Tibial nerve (tissue), 4 donors: ENCODE data around the gene LRRC27. TPM values are rescaled to one million over a fixed set of nuclear protein-coding genes. Genes with fewer than 3 reads are reported as not detected.

Experiments
- DNase-seq, 2 donors: peaks; one replicate each; pipeline ENCODE4 v3.0.0-alpha.2; 2019; ENCODE audit warnings: low spot score in 2 of 2
- H3K27ac ChIP-seq, 4 donors: fragments of 200-600 bp; sonication (generic) in 3 of 4; one replicate each; pipeline ENCODE4 v1.5.1; 2017 to 2019; ENCODE audit warnings: mild to moderate bottlenecking in 1 of 4
- H3K27me3 ChIP-seq, 2 donors: fragments of 200-600 bp; sonication (generic) in 1 of 2; one replicate each; pipeline versions ENCODE4 v1.5.1 to v1.6.0; 2017 to 2019
- H3K36me3 ChIP-seq, 3 donors: fragments of 200-600 bp; sonication (generic); one replicate each; pipeline ENCODE4 v1.5.1; 2018 to 2019
- H3K4me1 ChIP-seq, 4 donors: fragments of 200-600 bp; sonication (generic) in 3 of 4; one replicate each; pipeline ENCODE4 v1.5.1; 2017 to 2019
- H3K4me3 ChIP-seq, 4 donors: fragments of 200-600 bp; sonication (generic) in 3 of 4; one replicate each; pipeline ENCODE4 v1.5.1; 2017 to 2019; ENCODE audit warnings: mild to moderate bottlenecking in 1 of 4, moderate library complexity in 1 of 4
- H3K9me3 ChIP-seq, 4 donors: fragments of 200-600 bp; sonication (generic) in 3 of 4; one replicate each; pipeline ENCODE4 v1.5.1; 2017 to 2019
- CTCF ChIP-seq, 5 experiments: fragments of 200-600 bp in 3 of 5; fragments of 450-650 bp in 2 of 5; sonication (generic) in 3 of 5; IDR thresholded peaks; one replicate each; pipeline ENCODE4 v1.5.1; 2016 to 2019; ENCODE audit warnings: antibody characterized with exemption in 5 of 5, mild to moderate bottlenecking in 3 of 5, moderate library complexity in 2 of 5
- EP300 ChIP-seq, 2 donors: sonication (generic); formaldehyde crosslinking; IDR thresholded peaks; one replicate each; pipeline ENCODE4 v1.6.1; 2017; ENCODE audit warnings: antibody characterized with exemption in 2 of 2, mild to moderate bottlenecking in 1 of 2
- POLR2A ChIP-seq, 2 donors: fragments of 450-650 bp; IDR thresholded peaks; one replicate each; pipeline ENCODE4 v1.6.1; 2017; ENCODE audit warnings: antibody characterized with exemption in 2 of 2, mild to moderate bottlenecking in 2 of 2, moderate library complexity in 2 of 2
- WGBS, 2 donors: methylation state at CpG; one replicate each; pipeline ENCODE4 v1.1.5; 2018; 5-methylcytosine and 5-hydroxymethylcytosine counted together
- total RNA-seq, 4 donors: library from RNA; depleted of rRNA; stranded (reverse); fragments of >200 nt; gene quantifications; one replicate each; pipeline ENCODE4 v1.1.0, GENCODE V29; 2016

Gene LRRC27
- total RNA-seq, 4 donors from 2014 or later: 10.1 to 21.6 (median 17.9) TPM

GRCh38 chr10:132393695-132394181 lies 61.7 kb downstream of the LRRC27 start:
- 75 to 80% methylated on average over 9 of the region's 9 CpGs for WGBS, 2 donors
- Histone ChIP-seq H3K4me3 (no peak overlapping the region), H3K9me3 (no peaks in the 10 kb centered on the region), H3K36me3 (no peaks in the 10 kb centered on the region), H3K27me3 (no peaks in the 10 kb centered on the region), H3K27ac (peak overlapping the region in 1 of 4 donors; percentile 67), H3K4me1 (peaks cover 0 to 41% (median 23%) of the 10 kb centered on the region in 4 donors)
- no peak for DNase-seq
- TF ChIP-seq POLR2A (IDR thresholded peaks at IDR 0.05) (no peak), CTCF (IDR thresholded peaks at IDR 0.05) (no peak)

- no peaks in the 10 kb centered on the region for H3K36me3 ChIP-seq
- DNase-seq: no peak
- 77 to 78% methylated on average over 13 of the region's 13 CpGs for WGBS, 2 donors
- no peak overlapping the region for H3K4me3 ChIP-seq
- H3K4me1 ChIP-seq: peaks cover 0 to 41% (median 23%) of the 10 kb centered on the region in 4 donors
- H3K27me3 ChIP-seq: no peaks in the 10 kb centered on the region
- peak overlapping the region in 2 of 4 donors; percentile 67 to 97 for H3K27ac ChIP-seq
- TF ChIP-seq POLR2A (IDR thresholded peaks at IDR 0.05) (no peak), EP300 (IDR thresholded peaks at IDR 0.05) (no peak), CTCF (IDR thresholded peaks at IDR 0.05) (no peak)
- no peaks in the 10 kb centered on the region for H3K9me3 ChIP-seq
Observed at GRCh38 chr10:132394201-132394811, 62.3 kb downstream of the LRRC27 start.

- TF ChIP-seq POLR2A (IDR thresholded peaks at IDR 0.05): no peak
- no peak for TF ChIP-seq EP300 (IDR thresholded peaks at IDR 0.05)
- no peak for TF ChIP-seq CTCF (IDR thresholded peaks at IDR 0.05)
- H3K36me3 ChIP-seq: no peaks in the 10 kb centered on the region
- peak overlapping the region; percentile 91 to 98 (median 97) for H3K27ac ChIP-seq
- DNase-seq: no peak
- WGBS, 2 donors: 77 to 78% methylated on average over 9 of the region's 12 CpGs
- H3K27me3 ChIP-seq: no peaks in the 10 kb centered on the region
- no peaks in the 10 kb centered on the region for H3K9me3 ChIP-seq
- peak overlapping the region in 1 of 4 donors; percentile 63 for H3K4me3 ChIP-seq
- H3K4me1 ChIP-seq: peaks cover 0 to 41% (median 21%) of the 10 kb centered on the region in 4 donors
Observed at GRCh38 chr10:132394936-132395703, 63.1 kb downstream of the LRRC27 start.

- H3K36me3 ChIP-seq: no peaks in the 10 kb centered on the region
- H3K27ac ChIP-seq: peak overlapping the region; percentile 91 to 98 (median 97)
- no peak for TF ChIP-seq CTCF (IDR thresholded peaks at IDR 0.05)
- peak; percentile 19 to 59 for TF ChIP-seq POLR2A (IDR thresholded peaks at IDR 0.05)
- peak in 1 of 2 donors; percentile 45 for TF ChIP-seq EP300 (IDR thresholded peaks at IDR 0.05)
- DNase-seq: peak in 1 of 2 donors; percentile 48
- H3K27me3 ChIP-seq: no peaks in the 10 kb centered on the region
- peaks cover 0 to 45% (median 25%) of the 10 kb centered on the region in 4 donors for H3K4me1 ChIP-seq
- WGBS, 2 donors: 0 to 52% methylated on average over 2 to 12 of the region's 71 CpGs
- peak overlapping the region; percentile 35 to 97 (median 56) for H3K4me3 ChIP-seq
- no peaks in the 10 kb centered on the region for H3K9me3 ChIP-seq
Observed at GRCh38 chr10:132395704-132396493, 63.9 kb downstream of the LRRC27 start.
